Testis (tissue), 3 donors: ENCODE results near the gene NOS1AP. TPM values are rescaled to one million over a fixed set of nuclear protein-coding genes. Genes with fewer than 3 reads are reported as not detected.

Experiments used
- DNase-seq: peaks from one replicate; pipeline ENCODE4 v3.0.0-alpha.2; 2019
- H3K27ac ChIP-seq, 2 donors: fragments of 200-600 bp; sonication (generic); one replicate each; pipeline ENCODE4 v1.5.1; 2019
- H3K27me3 ChIP-seq: fragments of 200-600 bp; sonication (generic); one replicate; pipeline ENCODE4 v1.5.1; 2019
- H3K36me3 ChIP-seq: fragments of 200-600 bp; sonication (generic); one replicate; pipeline ENCODE4 v1.5.1; 2017; ENCODE audit warnings: low read depth; ENCODE audit errors: missing control alignments
- H3K4me1 ChIP-seq: fragments of 200-600 bp; sonication (generic); one replicate; pipeline ENCODE4 v1.5.1; 2019
- H3K4me3 ChIP-seq, 2 donors: fragments of 200-600 bp; sonication (generic); one replicate each; pipeline ENCODE4 v1.5.1; 2017 to 2019
- H3K9me3 ChIP-seq: fragments of 200-600 bp; sonication (generic); one replicate; pipeline ENCODE4 v1.5.1; 2017
- CTCF ChIP-seq, 3 experiments: fragments of 450-650 bp in 2 of 3; fragments of 200-600 bp in 1 of 3; sonication (generic) in 1 of 3; IDR thresholded peaks; one replicate each; pipeline ENCODE4 v1.5.1; 2016 to 2019; ENCODE audit warnings: antibody characterized with exemption in 3 of 3, mild to moderate bottlenecking in 2 of 3, moderate library complexity in 1 of 3
- POLR2A ChIP-seq: fragments of 450-650 bp; IDR thresholded peaks from one replicate; pipeline ENCODE4 v1.6.1; 2017; ENCODE audit warnings: antibody characterized with exemption, mild to moderate bottlenecking, moderate library complexity
- WGBS, 2 donors: methylation state at CpG; one replicate each; pipeline ENCODE4 v1.1.5; 2018; 5-methylcytosine and 5-hydroxymethylcytosine counted together
- intact Hi-C: fragments of 100-400 bp; cut with DNase I; formaldehyde crosslinking; loops from one replicate; pipeline ENCODE4 v1.15.1; 2023; ENCODE audit warnings: low total_unique reads
- polyA plus RNA-seq: library from polyadenylated mRNA; stranded (reverse); fragments of 350-450 nt; fragmentation: Illumina TruSeq; extraction: RNeasy Lipid Tissue Mini Kit (QIAGEN cat#74804); gene quantifications from one replicate; pipeline ENCODE4 v1.2.3, GENCODE V29; 2014; ENCODE audit warnings: low read depth, low replicate concordance; ENCODE audit not compliant: insufficient read depth
- total RNA-seq, 2 donors: library from RNA; depleted of rRNA; stranded (reverse); fragments of >200 nt; gene quantifications; one replicate each; pipeline ENCODE4 v1.2.3, GENCODE V29; 2016

NOS1AP gene
- total and polyA plus RNA-seq, 3 donors from 2014 or later = 2.1 to 5.1 (median 4.1) TPM

DNA sequence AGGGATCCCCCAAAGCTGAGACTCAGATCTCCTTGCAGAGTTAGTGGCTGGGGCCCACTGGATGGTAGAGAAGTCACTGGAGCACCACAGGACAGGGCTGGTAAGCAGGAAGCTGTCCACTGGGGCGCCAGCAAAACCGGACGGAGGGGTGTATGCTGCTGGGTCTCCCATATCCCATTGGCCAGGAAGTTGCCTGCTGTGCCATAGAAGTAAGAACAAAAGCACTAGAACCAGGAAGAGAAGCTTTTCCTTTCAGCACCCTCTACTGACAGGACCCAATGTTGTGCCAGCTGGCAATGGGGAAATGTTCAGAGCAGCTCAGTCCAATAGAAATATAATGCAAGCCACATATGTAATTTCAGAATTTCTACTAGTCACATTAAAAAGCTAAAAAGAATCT lies 160.6 kb downstream of the NOS1AP start:
- DNase-seq = no peak
- Histone ChIP-seq H3K27me3 (no peaks in the 10 kb centered on the region), H3K4me3 (no peak overlapping the region), H3K4me1 (no peaks in the 10 kb centered on the region), H3K9me3 (no peaks in the 10 kb centered on the region), H3K36me3 (no peaks in the 10 kb centered on the region), H3K27ac (no peak overlapping the region)
- TF ChIP-seq POLR2A (no peak), CTCF (IDR thresholded peaks at IDR 0.05) (no peak)
- WGBS, 2 donors = 72 to 82% methylated on average over 3 of the region's 3 CpGs
- intact Hi-C loops = no loop called here

DNA sequence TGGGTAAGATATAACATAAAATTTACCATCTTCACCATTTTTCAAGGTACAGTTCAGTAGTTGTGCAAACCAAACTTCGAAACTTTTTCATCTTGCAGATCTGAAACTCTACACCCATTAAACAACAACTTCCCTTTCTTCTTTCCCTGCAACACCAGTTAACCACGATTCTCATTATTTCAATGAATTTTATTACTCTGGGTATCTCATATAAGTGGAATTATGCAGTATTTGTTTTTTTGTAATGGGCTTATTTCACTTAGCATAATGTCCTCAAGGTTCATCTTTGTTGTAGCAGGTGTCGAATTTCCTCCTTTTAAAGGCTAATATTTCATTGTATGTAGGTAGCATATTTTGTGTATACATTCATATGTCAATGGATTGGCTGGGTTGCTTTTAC lies 161.0 kb downstream of the NOS1AP start:
- Histone ChIP-seq H3K4me1 (no peaks in the 10 kb centered on the region), H3K4me3 (no peak overlapping the region), H3K36me3 (no peaks in the 10 kb centered on the region), H3K27me3 (no peaks in the 10 kb centered on the region), H3K9me3 (no peaks in the 10 kb centered on the region), H3K27ac (no peak overlapping the region)
- no peak for DNase-seq
- TF ChIP-seq CTCF (IDR thresholded peaks at IDR 0.05) (no peak), POLR2A (no peak)
- intact Hi-C loops = no loop called here
- WGBS, 2 donors = 78 to 90% methylated on average over 3 of the region's 3 CpGs

- H3K4me3 ChIP-seq = no peak overlapping the region
- H3K27me3 ChIP-seq = no peaks in the 10 kb centered on the region
- H3K9me3 ChIP-seq = no peaks in the 10 kb centered on the region
- H3K27ac ChIP-seq = no peak overlapping the region
- TF ChIP-seq POLR2A = no peak
- TF ChIP-seq CTCF (IDR thresholded peaks at IDR 0.05) = no peak
- no peak for DNase-seq
- no peaks in the 10 kb centered on the region for H3K4me1 ChIP-seq
- intact Hi-C loops = no loop called here
- no peaks in the 10 kb centered on the region for H3K36me3 ChIP-seq
- WGBS, 2 donors = 77 to 89% methylated on average over 3 of the region's 3 CpGs
Observed at GRCh38 chr1:162232034-162232711, 162.7 kb downstream of the NOS1AP start.

DNA sequence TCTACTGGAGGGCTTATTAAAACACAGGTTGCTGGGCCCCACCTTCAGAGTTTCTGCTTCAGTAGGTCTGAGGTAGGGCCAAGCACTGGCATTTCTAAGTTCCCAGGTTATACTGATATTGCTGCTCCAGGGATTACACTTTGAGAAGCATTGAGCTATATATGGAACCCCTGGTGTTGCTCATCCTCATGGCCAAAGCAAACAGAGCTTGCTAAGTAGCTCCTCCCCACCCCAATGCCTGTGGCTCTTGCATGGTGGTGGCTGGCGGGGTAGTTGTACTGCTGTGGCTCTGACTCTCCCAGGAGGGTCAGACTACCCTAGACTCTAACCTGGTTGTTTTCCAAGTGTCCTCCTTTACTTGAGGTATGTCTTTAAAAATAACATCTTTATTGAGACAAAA lies 163.6 kb downstream of the NOS1AP start:
- TF ChIP-seq POLR2A = no peak
- TF ChIP-seq CTCF (IDR thresholded peaks at IDR 0.05) = no peak
- DNase-seq = no peak
- Histone ChIP-seq H3K36me3 (no peaks in the 10 kb centered on the region), H3K9me3 (no peaks in the 10 kb centered on the region), H3K27me3 (no peaks in the 10 kb centered on the region), H3K4me1 (no peaks in the 10 kb centered on the region), H3K27ac (no peak overlapping the region), H3K4me3 (no peak overlapping the region)
- intact Hi-C loops = no loop called here
- 100% methylated on average over 1 of the region's 1 CpG for WGBS, 2 donors

GRCh38 chr1:162233937-162234336 lies 164.4 kb downstream of the NOS1AP start:
- H3K9me3 ChIP-seq = no peaks in the 10 kb centered on the region
- no peaks in the 10 kb centered on the region for H3K36me3 ChIP-seq
- H3K4me1 ChIP-seq = no peaks in the 10 kb centered on the region
- no peaks in the 10 kb centered on the region for H3K27me3 ChIP-seq
- WGBS, 2 donors = 94 to 95% methylated on average over 1 of the region's 1 CpG
- no peak overlapping the region for H3K27ac ChIP-seq
- TF ChIP-seq CTCF (IDR thresholded peaks at IDR 0.05) (no peak), POLR2A (no peak)
- no peak for DNase-seq
- intact Hi-C loops = no loop called here
- no peak overlapping the region for H3K4me3 ChIP-seq
